Peyer's patch (tissue), 4 donors: Measurements from ENCODE around the gene LIMCH1. TPM values are rescaled to one million over a fixed set of nuclear protein-coding genes. Genes with fewer than 3 reads are reported as not detected.

ENCODE experiments used
- DNase-seq, 3 donors: peaks; one replicate each; pipeline ENCODE4 v3.0.0-alpha.2; 2017 to 2019
- H3K27ac ChIP-seq, 4 donors: fragments of 200-600 bp; sonication (generic); one replicate each; pipeline ENCODE4 v1.5.1; 2016 to 2019
- H3K27me3 ChIP-seq, 2 donors: fragments of 200-600 bp; sonication (generic); one replicate each; pipeline ENCODE4 v1.5.1; 2019
- H3K36me3 ChIP-seq, 3 donors: fragments of 200-600 bp; sonication (generic); one replicate each; pipeline ENCODE4 v1.5.1; 2016 to 2019
- H3K4me1 ChIP-seq, 4 donors: fragments of 200-600 bp; sonication (generic); one replicate each; pipeline ENCODE4 v1.5.1; 2016 to 2019
- H3K4me3 ChIP-seq, 4 donors: fragments of 200-600 bp; sonication (generic); 1 replicate in 3 of 4; 2 replicates in 1 of 4; pipeline ENCODE4 v1.5.1; 2016 to 2019; ENCODE audit warnings: mild to moderate bottlenecking in 1 of 4
- H3K9me3 ChIP-seq, 4 donors: fragments of 200-600 bp; sonication (generic); one replicate each; pipeline ENCODE4 v1.5.1; 2016 to 2019; ENCODE audit warnings: mild to moderate bottlenecking in 1 of 4
- POLR2A ChIP-seq, 2 donors: fragments of 450-650 bp; IDR thresholded peaks; one replicate each; pipeline ENCODE4 v1.5.1; 2017; ENCODE audit warnings: antibody characterized with exemption in 2 of 2, mild to moderate bottlenecking in 2 of 2, moderate library complexity in 2 of 2
- total RNA-seq, 4 donors: library from RNA; depleted of rRNA; stranded (reverse); fragments of >200 nt; gene quantifications; one replicate each; pipeline ENCODE4 v1.1.0, GENCODE V29; 2016
- TF ChIP-seq, protein P1 (sequence below), 6 experiments: fragments of 450-650 bp in 4 of 6; fragments of 200-600 bp in 2 of 6; sonication (generic) in 1 of 6; IDR thresholded peaks; one replicate each; pipeline ENCODE4 v1.5.1; 2017 to 2019; ENCODE audit warnings: antibody characterized with exemption in 6 of 6, mild to moderate bottlenecking in 3 of 6, moderate library complexity in 1 of 6

LIMCH1 gene
- total RNA-seq, 4 donors from 2014 or later, result 11.1 to 56.9 (median 20.4) TPM

DNA sequence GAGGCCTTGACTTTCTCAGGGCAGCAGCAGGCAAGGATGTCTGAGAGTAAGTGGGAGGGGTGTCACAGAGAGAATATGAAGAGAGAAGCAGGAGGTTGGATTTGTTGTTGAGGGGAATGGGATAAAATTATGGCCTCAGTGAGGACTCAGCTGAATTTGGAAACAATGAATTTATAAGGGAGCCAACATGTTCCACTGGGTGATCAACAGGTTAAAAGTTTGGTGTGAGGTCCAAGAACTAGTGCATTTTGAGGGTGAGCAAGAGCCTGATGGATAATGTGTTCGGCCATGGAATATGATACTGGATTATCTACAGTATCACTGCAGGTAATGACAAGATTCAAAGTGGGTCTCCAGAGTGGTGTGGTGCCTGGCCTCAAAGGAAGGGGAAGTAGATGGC is 33.5 kb downstream of the LIMCH1 start:
- Histone ChIP-seq H3K27ac (no peak overlapping the region), H3K36me3 (no peaks in the 10 kb centered on the region), H3K4me3 (no peak overlapping the region), H3K27me3 (no peaks in the 10 kb centered on the region), H3K9me3 (no peaks in the 10 kb centered on the region), H3K4me1 (no peaks in the 10 kb centered on the region)
- TF ChIP-seq, protein P1, sequence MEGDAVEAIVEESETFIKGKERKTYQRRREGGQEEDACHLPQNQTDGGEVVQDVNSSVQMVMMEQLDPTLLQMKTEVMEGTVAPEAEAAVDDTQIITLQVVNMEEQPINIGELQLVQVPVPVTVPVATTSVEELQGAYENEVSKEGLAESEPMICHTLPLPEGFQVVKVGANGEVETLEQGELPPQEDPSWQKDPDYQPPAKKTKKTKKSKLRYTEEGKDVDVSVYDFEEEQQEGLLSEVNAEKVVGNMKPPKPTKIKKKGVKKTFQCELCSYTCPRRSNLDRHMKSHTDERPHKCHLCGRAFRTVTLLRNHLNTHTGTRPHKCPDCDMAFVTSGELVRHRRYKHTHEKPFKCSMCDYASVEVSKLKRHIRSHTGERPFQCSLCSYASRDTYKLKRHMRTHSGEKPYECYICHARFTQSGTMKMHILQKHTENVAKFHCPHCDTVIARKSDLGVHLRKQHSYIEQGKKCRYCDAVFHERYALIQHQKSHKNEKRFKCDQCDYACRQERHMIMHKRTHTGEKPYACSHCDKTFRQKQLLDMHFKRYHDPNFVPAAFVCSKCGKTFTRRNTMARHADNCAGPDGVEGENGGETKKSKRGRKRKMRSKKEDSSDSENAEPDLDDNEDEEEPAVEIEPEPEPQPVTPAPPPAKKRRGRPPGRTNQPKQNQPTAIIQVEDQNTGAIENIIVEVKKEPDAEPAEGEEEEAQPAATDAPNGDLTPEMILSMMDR (IDR thresholded peaks at IDR 0.05), result no peak
- no peak for TF ChIP-seq POLR2A (IDR thresholded peaks at IDR 0.05)
- no peak for DNase-seq

DNA sequence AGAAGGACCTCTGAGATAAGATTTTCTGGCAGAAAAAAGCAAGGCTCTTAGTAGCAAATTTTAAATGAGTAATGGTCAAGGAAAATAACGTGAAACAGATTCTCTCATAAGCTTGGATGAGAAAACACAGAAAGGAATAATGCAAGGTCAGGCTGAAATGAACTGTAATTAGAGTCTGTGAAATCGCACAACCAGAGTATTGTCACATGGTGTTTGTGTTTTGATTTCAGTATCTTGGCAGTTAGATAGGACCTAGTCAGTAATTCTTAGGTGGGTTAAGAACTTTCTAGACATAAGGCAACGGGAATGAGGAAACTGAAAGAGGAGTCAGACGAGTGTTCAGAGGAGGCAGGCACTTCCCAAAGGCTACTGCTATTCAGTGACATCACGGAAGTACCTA is 34.6 kb downstream of the LIMCH1 start:
- Histone ChIP-seq H3K27me3 (no peaks in the 10 kb centered on the region), H3K9me3 (no peaks in the 10 kb centered on the region), H3K36me3 (no peaks in the 10 kb centered on the region), H3K27ac (no peak overlapping the region), H3K4me3 (no peak overlapping the region), H3K4me1 (no peaks in the 10 kb centered on the region)
- TF ChIP-seq, protein P1 (IDR thresholded peaks at IDR 0.05), result no peak
- no peak for DNase-seq

DNA sequence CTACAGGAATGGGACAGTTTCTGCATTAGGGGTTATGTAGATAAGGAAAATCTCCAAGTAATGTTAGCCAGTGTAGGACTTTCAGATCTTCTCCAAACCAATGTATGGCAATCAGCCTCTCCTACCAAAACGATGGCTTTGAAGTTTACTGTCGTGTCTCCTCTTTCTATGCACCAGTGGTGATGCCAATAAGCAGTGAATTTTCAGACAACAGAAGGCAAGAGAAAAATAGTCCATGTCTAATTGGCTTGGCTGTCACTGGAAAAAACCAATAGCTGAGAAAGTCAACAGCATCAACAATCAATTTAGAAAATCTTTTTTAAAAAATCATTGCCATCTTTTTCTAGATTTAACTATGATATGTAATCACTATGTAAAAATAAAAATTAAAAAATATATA is 35.0 kb downstream of the LIMCH1 start:
- TF ChIP-seq, protein P1 (IDR thresholded peaks at IDR 0.05), result no peak
- TF ChIP-seq POLR2A (IDR thresholded peaks at IDR 0.05), result no peak
- Histone ChIP-seq H3K4me1 (no peaks in the 10 kb centered on the region), H3K27me3 (no peaks in the 10 kb centered on the region), H3K4me3 (no peak overlapping the region), H3K27ac (no peak overlapping the region), H3K9me3 (no peaks in the 10 kb centered on the region), H3K36me3 (no peaks in the 10 kb centered on the region)
- no peak for DNase-seq

GRCh38 chr4:41573502-41574001 is 35.6 kb downstream of the LIMCH1 start:
- no peak for TF ChIP-seq POLR2A (IDR thresholded peaks at IDR 0.05)
- TF ChIP-seq, protein P1 (IDR thresholded peaks at IDR 0.05), result no peak
- no peak overlapping the region for H3K4me3 ChIP-seq
- H3K27me3 ChIP-seq, result no peaks in the 10 kb centered on the region
- no peaks in the 10 kb centered on the region for H3K9me3 ChIP-seq
- H3K4me1 ChIP-seq, result no peaks in the 10 kb centered on the region
- no peaks in the 10 kb centered on the region for H3K36me3 ChIP-seq
- H3K27ac ChIP-seq, result no peak overlapping the region
- no peak for DNase-seq

DNA sequence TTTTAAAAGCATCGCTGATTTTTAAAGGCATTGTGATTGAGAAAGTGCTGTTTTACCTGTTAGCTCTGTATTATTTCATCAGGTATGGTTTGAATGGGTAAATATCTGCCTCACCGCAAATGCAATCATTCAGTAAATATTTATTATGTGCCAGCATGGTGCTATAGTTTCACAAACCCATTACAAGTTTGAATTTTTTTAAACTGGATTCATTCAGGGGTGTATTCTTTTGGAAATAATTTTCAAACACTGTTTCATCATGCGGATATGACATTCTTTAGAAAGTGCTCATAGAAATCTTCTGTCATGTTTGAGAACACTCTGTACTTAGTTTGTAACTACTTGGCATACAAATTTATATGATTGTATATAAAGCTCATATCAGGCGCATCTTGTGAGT is 37.2 kb downstream of the LIMCH1 start:
- no peak for DNase-seq
- no peaks in the 10 kb centered on the region for H3K4me1 ChIP-seq
- H3K4me3 ChIP-seq, result no peak overlapping the region
- no peaks in the 10 kb centered on the region for H3K27me3 ChIP-seq
- no peaks in the 10 kb centered on the region for H3K9me3 ChIP-seq
- no peak overlapping the region for H3K27ac ChIP-seq
- H3K36me3 ChIP-seq, result no peaks in the 10 kb centered on the region
- TF ChIP-seq, protein P1 (IDR thresholded peaks at IDR 0.05), result no peak
- no peak for TF ChIP-seq POLR2A (IDR thresholded peaks at IDR 0.05)

GRCh38 chr4:41575665-41576064 is 37.7 kb downstream of the LIMCH1 start:
- Histone ChIP-seq H3K36me3 (no peaks in the 10 kb centered on the region), H3K4me1 (no peaks in the 10 kb centered on the region), H3K4me3 (no peak overlapping the region), H3K9me3 (no peaks in the 10 kb centered on the region), H3K27ac (no peak overlapping the region), H3K27me3 (no peaks in the 10 kb centered on the region)
- no peak for TF ChIP-seq POLR2A (IDR thresholded peaks at IDR 0.05)
- TF ChIP-seq, protein P1 (IDR thresholded peaks at IDR 0.05), result no peak
- DNase-seq, result no peak
